ENCODE measurements around the gene UBE2O. TPM values are rescaled to one million over a fixed set of nuclear protein-coding genes. Genes with fewer than 3 reads are reported as not detected.
A peak's percentile ranks its signal among the peaks of the same experiment; 100 is the strongest.

UBE2O gene
- total and polyA plus RNA-seq, 8 donors: 10.4 to 19.8 (median 15.9) TPM

DNA sequence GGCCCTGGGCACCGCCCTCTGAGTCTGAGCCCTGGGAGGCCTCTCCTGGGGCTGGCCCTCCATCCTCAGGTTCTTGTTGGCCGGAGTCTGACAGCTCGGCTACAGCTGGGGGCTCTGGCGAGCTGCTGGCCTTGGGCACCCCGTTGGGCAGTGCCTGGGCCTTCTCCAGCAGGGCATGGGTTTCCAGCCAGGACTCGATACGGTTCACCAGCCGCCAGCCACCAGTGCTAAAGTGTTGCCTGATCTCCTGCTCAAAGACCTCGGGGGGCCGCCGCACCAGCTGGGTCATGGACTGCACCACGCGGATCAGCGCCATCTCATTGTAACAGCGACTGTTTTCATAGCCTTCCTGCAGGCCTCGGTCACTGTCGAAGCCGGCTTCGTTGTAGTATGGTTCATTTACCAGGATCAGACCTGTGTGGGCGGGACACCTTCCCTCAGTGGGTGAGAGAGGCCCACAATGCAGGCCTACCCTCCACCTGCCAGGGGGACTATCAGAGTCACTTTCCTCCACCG lies 61.7 kb downstream of the UBE2O start:
- H3K27me3 ChIP-seq: no peaks in the 10 kb centered on the region
- peaks cover 0 to 26% (median 17%) of the 10 kb centered on the region in 3 donors for H3K36me3 ChIP-seq
- peaks cover 0 to under 1% (median 0%) of the 10 kb centered on the region in 3 donors for H3K4me1 ChIP-seq
- DNase-seq: no peak
- no peak for FAIRE-seq
- ATAC-seq: no peak
- 94% methylated on average over 19 to 21 of the region's 21 CpGs for WGBS, 2 donors
- no peak overlapping the region for H3K4me3 ChIP-seq
- H3K27ac ChIP-seq: no peak overlapping the region
- TF ChIP-seq, protein P1, sequence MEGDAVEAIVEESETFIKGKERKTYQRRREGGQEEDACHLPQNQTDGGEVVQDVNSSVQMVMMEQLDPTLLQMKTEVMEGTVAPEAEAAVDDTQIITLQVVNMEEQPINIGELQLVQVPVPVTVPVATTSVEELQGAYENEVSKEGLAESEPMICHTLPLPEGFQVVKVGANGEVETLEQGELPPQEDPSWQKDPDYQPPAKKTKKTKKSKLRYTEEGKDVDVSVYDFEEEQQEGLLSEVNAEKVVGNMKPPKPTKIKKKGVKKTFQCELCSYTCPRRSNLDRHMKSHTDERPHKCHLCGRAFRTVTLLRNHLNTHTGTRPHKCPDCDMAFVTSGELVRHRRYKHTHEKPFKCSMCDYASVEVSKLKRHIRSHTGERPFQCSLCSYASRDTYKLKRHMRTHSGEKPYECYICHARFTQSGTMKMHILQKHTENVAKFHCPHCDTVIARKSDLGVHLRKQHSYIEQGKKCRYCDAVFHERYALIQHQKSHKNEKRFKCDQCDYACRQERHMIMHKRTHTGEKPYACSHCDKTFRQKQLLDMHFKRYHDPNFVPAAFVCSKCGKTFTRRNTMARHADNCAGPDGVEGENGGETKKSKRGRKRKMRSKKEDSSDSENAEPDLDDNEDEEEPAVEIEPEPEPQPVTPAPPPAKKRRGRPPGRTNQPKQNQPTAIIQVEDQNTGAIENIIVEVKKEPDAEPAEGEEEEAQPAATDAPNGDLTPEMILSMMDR (IDR thresholded peaks at IDR 0.05): no peak
- intact Hi-C loops (cut with DNase I): loop anchor here in 1 of 3 donors (10.0 kb wide), 1 partner anchor 86 kb away; the partner anchor contains the start of gene QRICH2
- no peaks in the 10 kb centered on the region for H3K9me3 ChIP-seq

DNA sequence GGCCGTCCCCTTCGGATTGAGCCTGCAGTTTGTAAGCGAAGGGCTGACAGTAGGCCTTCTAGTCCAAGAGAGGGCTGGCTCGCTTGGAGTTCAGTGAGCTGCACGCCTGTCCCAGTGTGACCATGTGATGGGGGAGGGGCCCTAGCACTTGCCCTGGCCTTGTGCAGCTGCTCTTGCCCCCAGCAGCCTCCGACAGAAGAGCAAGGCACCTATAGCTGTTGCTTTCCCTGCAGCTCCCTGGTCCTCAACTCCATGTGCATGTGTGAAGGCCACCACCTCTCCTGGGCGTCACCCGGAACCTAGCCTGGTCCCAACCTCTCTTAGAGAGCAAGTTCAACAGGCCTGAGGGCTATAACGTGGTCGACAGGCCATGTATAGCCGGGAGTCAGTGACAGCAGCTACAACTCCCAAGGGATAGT lies 62.9 kb downstream of the UBE2O start:
- Histone ChIP-seq H3K4me1 (peaks cover 0 to 13% (median 7%) of the 10 kb centered on the region in 3 donors), H3K27me3 (no peaks in the 10 kb centered on the region), H3K9me3 (no peaks in the 10 kb centered on the region), H3K4me3 (no peak overlapping the region), H3K27ac (no peak overlapping the region), H3K36me3 (peaks cover 0 to 17% (median 9%) of the 10 kb centered on the region in 3 donors)
- TF ChIP-seq, protein P1 (IDR thresholded peaks at IDR 0.05): no peak
- WGBS, 2 donors: 82% methylated on average over 11 of the region's 11 CpGs
- no peak for DNase-seq
- FAIRE-seq: no peak
- no peak for ATAC-seq
- intact Hi-C loops (cut with DNase I): loop anchor here in 1 of 3 donors (10.0 kb wide), 1 partner anchor 85 kb away; the partner anchor contains the start of gene QRICH2

DNA sequence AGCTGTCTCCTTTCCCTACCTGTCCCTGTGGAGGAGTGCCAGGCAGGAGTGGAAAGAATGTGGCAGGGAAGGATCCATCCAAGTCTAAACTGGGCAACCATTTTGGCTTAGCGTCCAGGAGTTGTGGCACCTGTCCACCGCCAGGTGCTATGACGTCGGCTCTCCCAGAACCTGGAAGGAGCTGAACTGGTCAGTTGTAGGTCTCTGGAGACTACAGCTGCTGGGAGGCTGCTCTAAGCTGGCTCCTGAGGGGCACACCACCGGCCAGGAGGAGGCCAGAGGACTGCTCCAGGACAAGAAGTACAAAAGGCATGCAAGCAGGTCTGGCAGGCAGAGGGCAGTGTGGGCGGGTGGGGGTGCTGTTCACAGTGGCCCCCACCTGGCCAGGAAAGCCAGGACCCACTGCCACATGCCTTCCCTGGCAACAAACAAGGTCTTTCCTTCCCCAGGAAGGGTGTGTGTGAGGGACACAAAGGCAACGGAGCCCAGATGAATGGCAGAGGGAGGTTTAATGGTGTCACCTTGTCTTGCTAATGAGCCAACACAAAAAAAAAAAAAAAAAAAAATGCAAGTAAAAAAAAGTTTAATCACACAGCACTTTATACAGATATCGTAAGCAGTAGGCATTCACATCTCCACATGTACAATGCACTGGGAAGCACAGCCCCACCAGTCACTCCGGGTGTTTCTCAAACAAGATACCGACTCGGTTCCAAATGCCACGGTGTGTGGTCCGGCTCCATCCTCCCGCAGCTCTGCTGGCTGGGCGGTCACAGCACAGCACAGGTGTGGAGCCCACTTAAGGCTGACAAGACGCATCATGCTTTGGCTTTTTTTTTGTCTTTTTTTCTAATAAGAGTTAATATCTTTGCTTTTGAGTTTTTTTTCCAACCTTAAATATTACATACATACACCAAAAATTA lies 63.7 kb downstream of the UBE2O start:
- intact Hi-C loops (cut with DNase I): loop anchor here in 1 of 3 donors (5.0 kb wide), 1 partner anchor 82 kb away; the partner anchor contains the start of gene QRICH2
- no peak overlapping the region for H3K4me3 ChIP-seq
- FAIRE-seq: no peak
- ATAC-seq: peak in 1 of 4 donors; percentile 8
- DNase-seq: peak in 4 of 6 donors; percentile 38 to 66 (median 53)
- peaks cover 0 to 14% (median 10%) of the 10 kb centered on the region in 3 donors for H3K4me1 ChIP-seq
- TF ChIP-seq, protein P1 (IDR thresholded peaks at IDR 0.05): no peak
- H3K27me3 ChIP-seq: no peaks in the 10 kb centered on the region
- H3K27ac ChIP-seq: peak overlapping the region in 1 of 4 donors; percentile 8
- 60 to 71% methylated on average over 15 to 16 of the region's 16 CpGs for WGBS, 2 donors
- H3K9me3 ChIP-seq: no peaks in the 10 kb centered on the region
- H3K36me3 ChIP-seq: peaks cover 0 to 17% (median 5%) of the 10 kb centered on the region in 3 donors

DNA sequence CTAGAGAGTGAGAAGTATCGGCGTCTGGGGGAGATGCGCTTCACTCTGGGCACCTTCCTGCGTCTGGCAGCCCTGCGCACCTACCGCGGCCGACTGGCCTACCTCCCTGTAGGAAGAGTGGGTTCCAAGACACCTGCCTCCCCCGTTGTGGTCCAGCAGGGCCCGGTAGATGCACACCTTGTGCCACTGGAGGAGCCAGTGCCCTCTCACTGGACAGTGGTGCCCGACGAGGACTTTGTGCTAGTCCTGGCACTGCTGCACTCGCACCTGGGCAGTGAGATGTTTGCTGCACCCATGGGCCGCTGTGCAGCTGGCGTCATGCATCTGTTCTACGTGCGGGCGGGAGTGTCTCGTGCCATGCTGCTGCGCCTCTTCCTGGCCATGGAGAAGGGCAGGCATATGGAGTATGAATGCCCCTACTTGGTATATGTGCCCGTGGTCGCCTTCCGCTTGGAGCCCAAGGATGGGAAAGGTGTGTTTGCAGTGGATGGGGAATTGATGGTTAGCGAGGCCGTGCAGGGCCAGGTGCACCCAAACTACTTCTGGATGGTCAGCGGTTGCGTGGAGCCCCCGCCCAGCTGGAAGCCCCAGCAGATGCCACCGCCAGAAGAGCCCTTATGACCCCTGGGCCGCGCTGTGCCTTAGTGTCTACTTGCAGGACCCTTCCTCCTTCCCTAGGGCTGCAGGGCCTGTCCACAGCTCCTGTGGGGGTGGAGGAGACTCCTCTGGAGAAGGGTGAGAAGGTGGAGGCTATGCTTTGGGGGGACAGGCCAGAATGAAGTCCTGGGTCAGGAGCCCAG lies 65.8 kb downstream of the UBE2O start:
- TF ChIP-seq, protein P1 (IDR thresholded peaks at IDR 0.05): no peak
- ATAC-seq (no peak), DNase-seq (peak in 1 of 6 donors; percentile 71), FAIRE-seq (no peak)
- Histone ChIP-seq H3K36me3 (peaks cover 0 to 17% (median 0%) of the 10 kb centered on the region in 3 donors), H3K4me3 (no peak overlapping the region), H3K4me1 (peaks cover 0 to 14% (median 10%) of the 10 kb centered on the region in 3 donors), H3K27ac (no peak overlapping the region), H3K27me3 (no peaks in the 10 kb centered on the region), H3K9me3 (no peaks in the 10 kb centered on the region)
- 71 to 78% methylated on average over 30 to 31 of the region's 31 CpGs for WGBS, 2 donors
- intact Hi-C loops (cut with DNase I): loop anchor here in 1 of 3 donors (5.0 kb wide), 1 partner anchor 80 kb away; the partner anchor contains the start of gene QRICH2
